Gastrocnemius medialis (tissue), 4 donors: Measurements from ENCODE around the gene TOM1. TPM values are rescaled to one million over a fixed set of nuclear protein-coding genes. Genes with fewer than 3 reads are reported as not detected.

Experiments
- ATAC-seq, 2 donors: fragments of 150-250 bp; one replicate each; pipeline ENCODE4 v1.9.1; 2016
- DNase-seq, 2 donors: peaks; one replicate each; pipeline ENCODE4 v3.0.0-alpha.2; 2019
- H3K27ac ChIP-seq, 4 donors: fragments of 200-600 bp; sonication (generic); 1 replicate in 1 of 4; 2 replicates in 3 of 4; pipeline ENCODE4 v1.5.1; 2016 to 2018; ENCODE audit warnings: mild to moderate bottlenecking in 2 of 4, moderate library complexity in 1 of 4
- H3K27me3 ChIP-seq, 3 donors: fragments of 200-600 bp; sonication (generic) in 2 of 3; 1 replicate in 1 of 3; 2 replicates in 2 of 3; pipeline versions ENCODE4 v1.5.1 to v1.6.0; 2016 to 2019; ENCODE audit warnings: mild to moderate bottlenecking in 1 of 3, moderate library complexity in 1 of 3
- H3K36me3 ChIP-seq, 2 donors: fragments of 200-600 bp; sonication (generic) in 1 of 2; one replicate each; pipeline ENCODE4 v1.5.1; 2017 to 2018
- H3K4me1 ChIP-seq, 2 donors: fragments of 200-600 bp; sonication (generic) in 1 of 2; one replicate each; pipeline ENCODE4 v1.5.1; 2016 to 2017; ENCODE audit warnings: mild to moderate bottlenecking in 2 of 2
- H3K4me3 ChIP-seq, 4 donors: fragments of 200-600 bp; sonication (generic) in 3 of 4; 1 replicate in 1 of 4; 2 replicates in 3 of 4; pipeline ENCODE4 v1.5.1; 2016 to 2019; ENCODE audit warnings: mild to moderate bottlenecking in 2 of 4
- H3K9me3 ChIP-seq, 3 donors: fragments of 200-600 bp; sonication (generic) in 2 of 3; 1 replicate in 1 of 3; 2 replicates in 2 of 3; pipeline ENCODE4 v1.5.1; 2016 to 2019
- CTCF ChIP-seq, 5 experiments: fragments of 450-650 bp in 3 of 5; fragments of 200-600 bp in 2 of 5; sonication (generic) in 2 of 5; IDR thresholded peaks in 4 of 5; conservative IDR thresholded peaks in 1 of 5; 1 replicate in 4 of 5; 2 replicates in 1 of 5; pipeline ENCODE4 v1.5.1; 2016 to 2019; ENCODE audit warnings: antibody characterized with exemption in 5 of 5, mild to moderate bottlenecking in 3 of 5, moderate library complexity in 3 of 5
- POLR2A ChIP-seq, 2 donors: fragments of 450-650 bp; IDR thresholded peaks; one replicate each; pipeline ENCODE4 v1.6.1; 2017; ENCODE audit warnings: antibody characterized with exemption in 2 of 2, mild to moderate bottlenecking in 2 of 2, moderate library complexity in 2 of 2
- in situ Hi-C, 4 donors: fragments of 200-750 bp; cut with MboI; loops; one replicate each; pipeline versions ENCODE4 v1.15.0 to v1.8.0; 2017; ENCODE audit warnings: low sequenced_read_pairs in 4 of 4
- intact Hi-C: fragments of 100-400 bp; cut with DNase I; formaldehyde crosslinking; loops from one replicate; pipeline ENCODE4 v1.15.1; 2023; ENCODE audit warnings: low total_unique reads
- total RNA-seq, 4 donors: library from RNA; depleted of rRNA; stranded (reverse); fragments of >200 nt; gene quantifications; one replicate each; pipeline versions ENCODE4 v1.1.0 to v1.2.3, GENCODE V29; 2016

Gene TOM1
- total RNA-seq, 4 donors from 2014 or later: 363 to 609 (median 425) TPM

GRCh38 chr22:35335468-35335867 lies 35.8 kb downstream of the TOM1 start:
- in situ Hi-C loops: loop anchor here in 2 of 4 donors (25.0 kb wide), 1 partner anchor 252 kb away; no protein-coding TSS in a partner anchor
- H3K27ac ChIP-seq: peak overlapping the region in 3 of 4 donors; percentile 17 to 54 (median 31)
- H3K36me3 ChIP-seq: peaks cover 0 to 93% of the 10 kb centered on the region in 2 donors
- H3K4me1 ChIP-seq: peaks cover 4 to 7% of the 10 kb centered on the region in 2 donors
- no peak for TF ChIP-seq POLR2A (IDR thresholded peaks at IDR 0.05)
- no peak for TF ChIP-seq CTCF (IDR thresholded peaks at IDR 0.05 in 4 of 5, conservative IDR thresholded peaks at IDR 0.05 in 1 of 5)
- H3K9me3 ChIP-seq: no peaks in the 10 kb centered on the region
- ATAC-seq: no peak
- DNase-seq: no peak
- no peaks in the 10 kb centered on the region for H3K27me3 ChIP-seq
- H3K4me3 ChIP-seq: no peak overlapping the region
- intact Hi-C loops: no loop called here

- no peak for ATAC-seq
These were observed 36.5 kb downstream of the TOM1 start for GRCh38 chr22:35335936-35336781.

GRCh38 chr22:35337932-35338331 lies 38.2 kb downstream of the TOM1 start:
- peaks cover 0 to 95% of the 10 kb centered on the region in 2 donors for H3K36me3 ChIP-seq
- ATAC-seq (no peak), DNase-seq (no peak)
- no peak overlapping the region for H3K27ac ChIP-seq
- H3K4me1 ChIP-seq: no peaks in the 10 kb centered on the region
- H3K27me3 ChIP-seq: no peaks in the 10 kb centered on the region
- in situ Hi-C loops (loop anchor here in 2 of 4 donors (25.0 kb wide), 1 partner anchor 249 kb away; no protein-coding TSS in a partner anchor), intact Hi-C loops (no loop called here)
- TF ChIP-seq CTCF (IDR thresholded peaks at IDR 0.05 in 4 of 5, conservative IDR thresholded peaks at IDR 0.05 in 1 of 5): no peak
- TF ChIP-seq POLR2A (IDR thresholded peaks at IDR 0.05): no peak
- H3K4me3 ChIP-seq: no peak overlapping the region
- no peaks in the 10 kb centered on the region for H3K9me3 ChIP-seq

More at GRCh38 chr22:35335936-35336781, 36.5 kb downstream of the TOM1 start:
- peak overlapping the region in 3 of 4 donors; percentile 17 to 54 (median 39) for H3K27ac ChIP-seq
- H3K27me3 ChIP-seq: no peaks in the 10 kb centered on the region
- DNase-seq: no peak
- H3K9me3 ChIP-seq: no peaks in the 10 kb centered on the region
- peaks cover 0 to under 1% of the 10 kb centered on the region in 2 donors for H3K4me1 ChIP-seq
- peaks cover 0 to 96% of the 10 kb centered on the region in 2 donors for H3K36me3 ChIP-seq
- TF ChIP-seq POLR2A (IDR thresholded peaks at IDR 0.05) (no peak), CTCF (IDR thresholded peaks at IDR 0.05 in 4 of 5, conservative IDR thresholded peaks at IDR 0.05 in 1 of 5) (no peak)
- in situ Hi-C loops: loop anchor here in 2 of 4 donors (25.0 kb wide), 1 partner anchor 251 kb away; no protein-coding TSS in a partner anchor
- intact Hi-C loops: no loop called here
- H3K4me3 ChIP-seq: no peak overlapping the region

GRCh38 chr22:35341090-35341874 lies 41.6 kb downstream of the TOM1 start:
- DNase-seq (no peak), ATAC-seq (no peak)
- Histone ChIP-seq H3K4me1 (no peaks in the 10 kb centered on the region), H3K9me3 (no peaks in the 10 kb centered on the region), H3K27ac (no peak overlapping the region), H3K36me3 (peaks cover 0 to 92% of the 10 kb centered on the region in 2 donors), H3K27me3 (no peaks in the 10 kb centered on the region), H3K4me3 (no peak overlapping the region)
- intact Hi-C loops: no loop called here
- TF ChIP-seq POLR2A (IDR thresholded peaks at IDR 0.05) (no peak), CTCF (IDR thresholded peaks at IDR 0.05 in 4 of 5, conservative IDR thresholded peaks at IDR 0.05 in 1 of 5) (no peak)
- in situ Hi-C loops: loop anchor here in 2 of 4 donors (25.0 kb wide), 1 partner anchor 246 kb away; no protein-coding TSS in a partner anchor
